Thyroid gland (tissue), 4 donors: ENCODE results near the gene CHDH.

Experiments used
- POLR2A ChIP-seq, 2 donors: fragments of 450-650 bp; IDR thresholded peaks; one replicate each; pipeline ENCODE4 v1.6.1; 2017; ENCODE audit warnings: antibody characterized with exemption in 2 of 2, mild to moderate bottlenecking in 2 of 2, moderate library complexity in 1 of 2
- TF ChIP-seq, protein P1 (sequence below), 6 experiments: fragments of 200-600 bp in 3 of 6; fragments of 450-650 bp in 3 of 6; sonication (generic) in 3 of 6; IDR thresholded peaks; one replicate each; pipeline ENCODE4 v1.5.1; 2016 to 2019; ENCODE audit warnings: antibody characterized with exemption in 6 of 6, mild to moderate bottlenecking in 2 of 6, inconsistent platforms in 1 of 6, moderate library complexity in 1 of 6

DNA sequence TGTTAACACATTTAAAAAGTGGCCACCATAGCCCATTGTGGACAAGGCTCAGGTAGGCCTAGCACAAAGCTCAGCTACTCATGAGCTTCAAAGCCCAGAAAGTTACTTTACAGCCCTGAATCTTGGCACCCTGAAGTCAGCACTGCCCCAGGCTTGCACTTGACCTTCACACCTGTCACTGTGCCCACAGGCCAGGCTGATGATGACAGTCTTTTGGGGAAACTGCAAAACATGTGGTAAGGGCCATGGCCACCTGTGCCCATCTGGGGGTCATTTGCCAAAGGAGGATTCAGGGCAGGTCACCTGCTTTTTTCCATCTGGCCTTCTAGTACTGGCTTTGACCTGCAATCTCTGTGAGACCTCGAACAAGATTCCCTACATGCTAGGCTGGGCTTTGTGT lies 11.0 kb downstream of the CHDH start:
- TF ChIP-seq, protein P1, sequence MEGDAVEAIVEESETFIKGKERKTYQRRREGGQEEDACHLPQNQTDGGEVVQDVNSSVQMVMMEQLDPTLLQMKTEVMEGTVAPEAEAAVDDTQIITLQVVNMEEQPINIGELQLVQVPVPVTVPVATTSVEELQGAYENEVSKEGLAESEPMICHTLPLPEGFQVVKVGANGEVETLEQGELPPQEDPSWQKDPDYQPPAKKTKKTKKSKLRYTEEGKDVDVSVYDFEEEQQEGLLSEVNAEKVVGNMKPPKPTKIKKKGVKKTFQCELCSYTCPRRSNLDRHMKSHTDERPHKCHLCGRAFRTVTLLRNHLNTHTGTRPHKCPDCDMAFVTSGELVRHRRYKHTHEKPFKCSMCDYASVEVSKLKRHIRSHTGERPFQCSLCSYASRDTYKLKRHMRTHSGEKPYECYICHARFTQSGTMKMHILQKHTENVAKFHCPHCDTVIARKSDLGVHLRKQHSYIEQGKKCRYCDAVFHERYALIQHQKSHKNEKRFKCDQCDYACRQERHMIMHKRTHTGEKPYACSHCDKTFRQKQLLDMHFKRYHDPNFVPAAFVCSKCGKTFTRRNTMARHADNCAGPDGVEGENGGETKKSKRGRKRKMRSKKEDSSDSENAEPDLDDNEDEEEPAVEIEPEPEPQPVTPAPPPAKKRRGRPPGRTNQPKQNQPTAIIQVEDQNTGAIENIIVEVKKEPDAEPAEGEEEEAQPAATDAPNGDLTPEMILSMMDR (IDR thresholded peaks at IDR 0.05) = no peak
- TF ChIP-seq POLR2A (IDR thresholded peaks at IDR 0.05) = no peak
